K562 (cell line): ENCODE data around the gene C5AR2. TPM values are rescaled to one million over a fixed set of nuclear protein-coding genes. Genes with fewer than 3 reads are reported as not detected.

Experiments used
- ARID2 ChIP-seq: fragments of 450-650 bp; IDR thresholded peaks from 2 replicates; pipeline ENCODE4 v1.6.1; 2017; ENCODE audit warnings: antibody characterized with exemption, mild to moderate bottlenecking
- ATF7 ChIP-seq: fragments of 450-650 bp; IDR thresholded peaks from 2 replicates; pipeline ENCODE4 v1.7.1; 2014; ENCODE audit warnings: mild to moderate bottlenecking, moderate library complexity
- CTBP1 ChIP-seq: fragments of 450-650 bp; IDR thresholded peaks from 2 replicates; pipeline ENCODE4 v1.6.1; 2016; ENCODE audit warnings: borderline replicate concordance
- RAD21 ChIP-seq, 2 experiments: fragments of 250-450 bp in 1 of 2; fragments of 450-650 bp in 1 of 2; sonication (Bioruptor Pico) in 1 of 2; formaldehyde crosslinking in 1 of 2; IDR thresholded peaks in 1 of 2; conservative IDR thresholded peaks in 1 of 2; 2 replicates each; pipeline versions ENCODE4 v1.4.0 to v1.8.0; 2020 to 2022; ENCODE audit warnings: mild to moderate bottlenecking in 2 of 2, moderate library complexity in 1 of 2
- RCOR1 ChIP-seq, 2 experiments: IDR thresholded peaks; 2 replicates each; pipeline ENCODE4 v1.6.1; 2012; ENCODE audit warnings: low read depth in 2 of 2, low read length in 2 of 2, borderline replicate concordance in 1 of 2, improper control_type of control experiment in 1 of 2
- SMC3 ChIP-seq: conservative IDR thresholded peaks from 2 replicates; pipeline ENCODE4 v1.6.1; 2011; ENCODE audit warnings: low read depth, low read length, improper control_type of control experiment; ENCODE audit not compliant: insufficient read depth
- STAT5A ChIP-seq: IDR thresholded peaks from 2 replicates; pipeline ENCODE4 v1.6.1; 2012; ENCODE audit warnings: low read length, inconsistent platforms, borderline replicate concordance
- TEAD1 ChIP-seq, 2 experiments: fragments of 450-650 bp in 1 of 2; sonication (generic) in 1 of 2; formaldehyde crosslinking; IDR thresholded peaks; 2 replicates each; pipeline versions ENCODE4 v1.4.0 to v1.8.0; 2020 to 2022; ENCODE audit warnings: mild to moderate bottlenecking in 2 of 2, missing genetic modification reagents in 1 of 2
- polyA plus RNA-seq, 8 experiments: library from polyadenylated mRNA; depleted of rRNA in 4 of 8; stranded (reverse) in 5 of 8; unstranded in 3 of 8; fragments of >200 nt; fragmentation: Nextera tagmentation in 2 of 8; fragmentation: Illumina TruSeq in 1 of 8; extraction: Ambion mirVana in 2 of 8; extraction: Trizol in 1 of 8; gene quantifications; 2 replicates each; pipeline versions ENCODE4 v1.2.1 to v1.2.3, GENCODE V29; 2011 to 2014; ENCODE audit warnings: inconsistent platforms in 1 of 8, missing spikeins in 1 of 8
- total RNA-seq, 7 experiments: library from RNA; depleted of rRNA in 6 of 7; stranded (reverse); fragments of >200 nt in 6 of 7; fragmentation: Illumina TruSeq in 2 of 7; extraction: Trizol in 2 of 7; gene quantifications; 2 replicates each; pipeline versions ENCODE4 v1.2.1 to v1.2.3, GENCODE V29; 2011 to 2021; ENCODE audit warnings: low replicate concordance in 1 of 7
- TF ChIP-seq, protein P1 (sequence below): sonication (generic); formaldehyde crosslinking; IDR thresholded peaks from 2 replicates; pipeline ENCODE4 v1.8.0; 2022; ENCODE audit warnings: missing genetic modification reagents, mild to moderate bottlenecking, moderate library complexity, borderline replicate concordance
- TF ChIP-seq, protein P2 (sequence below), 3 experiments: IDR thresholded peaks in 2 of 3; conservative IDR thresholded peaks in 1 of 3; 2 replicates each; pipeline ENCODE4 v1.5.1; 2011 to 2012; ENCODE audit warnings: low read length in 3 of 3, mild to moderate bottlenecking in 3 of 3, control low read depth in 2 of 3, improper control_type of control experiment in 1 of 3, inconsistent platforms in 1 of 3, low read depth in 1 of 3, mixed read lengths in 1 of 3, moderate library complexity in 1 of 3; ENCODE audit not compliant: insufficient read depth in 2 of 3

The C5AR2 gene
- total and polyA plus RNA-seq, 9 of the 15 experiments (the other 6 are each of a cell fraction or from before 2014, with no cell fraction given) = 0.01 to 1.1 (median 0.13) TPM

DNA sequence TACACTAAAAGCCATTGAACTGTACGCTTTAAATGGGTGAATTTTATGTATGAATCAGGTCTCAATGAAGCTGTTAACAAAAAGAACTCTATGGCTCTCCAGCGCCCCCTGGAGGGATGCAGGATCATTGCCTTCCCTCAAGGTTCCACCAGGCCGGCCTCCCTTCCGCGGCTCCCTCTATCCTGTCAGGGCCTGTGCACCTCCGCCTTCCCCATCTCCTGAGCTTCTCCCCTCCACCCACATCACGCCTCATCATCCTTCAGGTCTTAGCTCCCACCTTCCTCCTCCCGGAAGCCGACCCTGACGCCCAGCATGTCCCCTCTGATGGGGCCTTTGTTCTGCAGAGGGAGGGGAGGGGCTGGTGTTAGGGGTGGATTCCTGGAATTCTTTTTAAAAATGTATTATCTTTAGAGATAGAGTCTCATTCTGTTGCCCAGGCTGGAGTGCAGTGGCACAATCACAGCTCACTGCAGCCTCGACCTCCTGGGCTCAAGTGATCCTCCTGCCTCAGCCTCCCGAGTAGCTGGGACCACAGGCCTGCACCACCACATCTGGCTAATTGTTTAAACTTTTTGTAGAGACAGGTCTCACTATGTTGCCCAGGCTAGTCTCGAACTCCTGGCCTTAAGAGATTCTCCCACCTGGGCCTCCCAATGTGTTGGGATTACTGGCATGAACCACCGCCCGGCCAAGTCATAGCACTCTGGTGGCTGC, 59.7 kb downstream of the C5AR2 start (continued):
- TF ChIP-seq, protein P1, sequence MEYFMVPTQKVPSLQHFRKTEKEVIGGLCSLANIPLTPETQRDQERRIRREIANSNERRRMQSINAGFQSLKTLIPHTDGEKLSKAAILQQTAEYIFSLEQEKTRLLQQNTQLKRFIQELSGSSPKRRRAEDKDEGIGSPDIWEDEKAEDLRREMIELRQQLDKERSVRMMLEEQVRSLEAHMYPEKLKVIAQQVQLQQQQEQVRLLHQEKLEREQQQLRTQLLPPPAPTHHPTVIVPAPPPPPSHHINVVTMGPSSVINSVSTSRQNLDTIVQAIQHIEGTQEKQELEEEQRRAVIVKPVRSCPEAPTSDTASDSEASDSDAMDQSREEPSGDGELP (CRISPR knock-in tag) = 0 out of 2 replicates have a peak, but pooled peaks have one; percentile 12
- TF ChIP-seq, protein P2, sequence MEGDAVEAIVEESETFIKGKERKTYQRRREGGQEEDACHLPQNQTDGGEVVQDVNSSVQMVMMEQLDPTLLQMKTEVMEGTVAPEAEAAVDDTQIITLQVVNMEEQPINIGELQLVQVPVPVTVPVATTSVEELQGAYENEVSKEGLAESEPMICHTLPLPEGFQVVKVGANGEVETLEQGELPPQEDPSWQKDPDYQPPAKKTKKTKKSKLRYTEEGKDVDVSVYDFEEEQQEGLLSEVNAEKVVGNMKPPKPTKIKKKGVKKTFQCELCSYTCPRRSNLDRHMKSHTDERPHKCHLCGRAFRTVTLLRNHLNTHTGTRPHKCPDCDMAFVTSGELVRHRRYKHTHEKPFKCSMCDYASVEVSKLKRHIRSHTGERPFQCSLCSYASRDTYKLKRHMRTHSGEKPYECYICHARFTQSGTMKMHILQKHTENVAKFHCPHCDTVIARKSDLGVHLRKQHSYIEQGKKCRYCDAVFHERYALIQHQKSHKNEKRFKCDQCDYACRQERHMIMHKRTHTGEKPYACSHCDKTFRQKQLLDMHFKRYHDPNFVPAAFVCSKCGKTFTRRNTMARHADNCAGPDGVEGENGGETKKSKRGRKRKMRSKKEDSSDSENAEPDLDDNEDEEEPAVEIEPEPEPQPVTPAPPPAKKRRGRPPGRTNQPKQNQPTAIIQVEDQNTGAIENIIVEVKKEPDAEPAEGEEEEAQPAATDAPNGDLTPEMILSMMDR (IDR thresholded peaks at IDR 0.05 in 2 of 3, conservative IDR thresholded peaks at IDR 0.05 in 1 of 3; ENCODE audit: insufficient read depth in 2 of 3, low read depth in 1 of 3, low read length in 3 of 3) = peak; percentile 88 to 94 (median 93)
- TF ChIP-seq TEAD1 (CRISPR knock-in tag; IDR thresholded peaks at IDR 0.05) = 0 out of 4 replicates have a peak, but pooled peaks of 1 of the 2 experiments have one; percentile 41
- TF ChIP-seq SMC3 = peak; percentile 86
- peak; percentile 35; the same call in 1 of the 2 replicates for TF ChIP-seq ARID2
- TF ChIP-seq ATF7 = peak; percentile 23; the same call in 1 of the 2 replicates
- TF ChIP-seq CTBP1 = peak; percentile 16; the same call in 1 of the 2 replicates
- peak; percentile 78 to 90 for TF ChIP-seq RAD21 (CRISPR knock-in tag; conservative IDR thresholded peaks at IDR 0.05 in 1 of 2, IDR thresholded peaks at IDR 0.05 in 1 of 2)
- TF ChIP-seq STAT5A = no peak
- TF ChIP-seq RCOR1 (IDR thresholded peaks at IDR 0.05; ENCODE audit: borderline replicate concordance in 1 of 2, low read depth in 2 of 2, low read length in 2 of 2) = peak in 1 of 2 experiments; percentile 50; a peak in 1 of 4 replicates

Other genes with a start within 250 kb of the C5AR2 start
Only the 7 nearest of the 12 such genes appear.
- 25.2 and 26.9 TPM in 2 replicates for gene BBC3, start 101.0 kb upstream of the C5AR2 start, total RNA-seq (2014; rRNA removed)
- gene BBC3, start 101.0 kb upstream of the C5AR2 start, total RNA-seq (2014; rRNA removed; fragmentation: Illumina TruSeq; extraction: Trizol) = 3.5 and 4.1 TPM in 2 replicates
- 5.3 and 5.4 TPM in 2 replicates for gene BBC3, start 101.0 kb upstream of the C5AR2 start, total RNA-seq (2015; rRNA removed; fragmentation: Illumina TruSeq; extraction: Trizol)
- 20.3 and 30.7 TPM in 2 replicates for gene BBC3, start 101.0 kb upstream of the C5AR2 start, total RNA-seq (2021)
- gene BBC3, start 101.0 kb upstream of the C5AR2 start, polyA plus RNA-seq (2011; rRNA removed) = 4.8 and 4.9 TPM in 2 replicates
- 2.0 and 11.7 TPM in 2 replicates for gene BBC3, start 101.0 kb upstream of the C5AR2 start, polyA plus RNA-seq (2014; fragmentation: Illumina TruSeq; extraction: Trizol)
- under 1 TPM; 0.15 to 0.32 TPM for gene BBC3, start 101.0 kb upstream of the C5AR2 start, polyA plus RNA-seq (2014; fragmentation: Nextera tagmentation; extraction: Ambion mirVana)
- gene BBC3, start 101.0 kb upstream of the C5AR2 start, polyA plus RNA-seq (2014; rRNA removed) = 21.6 and 22.5 TPM in 2 replicates
- 21.1 and 22.7 TPM in 2 replicates for gene CCDC9, start 75.7 kb upstream of the C5AR2 start, total RNA-seq (2014; rRNA removed)
- gene CCDC9, start 75.7 kb upstream of the C5AR2 start, total RNA-seq (2014; rRNA removed; fragmentation: Illumina TruSeq; extraction: Trizol) = 5.5 and 6.5 TPM in 2 replicates
- gene CCDC9, start 75.7 kb upstream of the C5AR2 start, total RNA-seq (2015; rRNA removed; fragmentation: Illumina TruSeq; extraction: Trizol) = 8.4 and 9.6 TPM in 2 replicates
- gene CCDC9, start 75.7 kb upstream of the C5AR2 start, total RNA-seq (2021) = 29.3 and 38.6 TPM in 2 replicates
- 4.8 and 5.3 TPM in 2 replicates for gene CCDC9, start 75.7 kb upstream of the C5AR2 start, polyA plus RNA-seq (2011; rRNA removed)
- gene CCDC9, start 75.7 kb upstream of the C5AR2 start, polyA plus RNA-seq (2014; fragmentation: Illumina TruSeq; extraction: Trizol) = 19.5 and 21.6 TPM in 2 replicates
- under 1 TPM; 0.23 to 0.57 TPM for gene CCDC9, start 75.7 kb upstream of the C5AR2 start, polyA plus RNA-seq (2014; fragmentation: Nextera tagmentation; extraction: Ambion mirVana)
- 27.9 and 31.8 TPM in 2 replicates for gene CCDC9, start 75.7 kb upstream of the C5AR2 start, polyA plus RNA-seq (2014; rRNA removed)
- gene INAFM1, start 57.3 kb upstream of the C5AR2 start, total RNA-seq (2014; rRNA removed) = 11.3 and 15.0 TPM in 2 replicates
- gene INAFM1, start 57.3 kb upstream of the C5AR2 start, total RNA-seq (2014; rRNA removed; fragmentation: Illumina TruSeq; extraction: Trizol) = 0.95 and 1.2 TPM in 2 replicates
- 2.1 and 2.3 TPM in 2 replicates for gene INAFM1, start 57.3 kb upstream of the C5AR2 start, total RNA-seq (2015; rRNA removed; fragmentation: Illumina TruSeq; extraction: Trizol)
- 26.6 and 30.9 TPM in 2 replicates for gene INAFM1, start 57.3 kb upstream of the C5AR2 start, total RNA-seq (2021)
- gene INAFM1, start 57.3 kb upstream of the C5AR2 start, polyA plus RNA-seq (2011; rRNA removed) = 3.1 and 7.8 TPM in 2 replicates
- 4.6 and 8.8 TPM in 2 replicates for gene INAFM1, start 57.3 kb upstream of the C5AR2 start, polyA plus RNA-seq (2014; fragmentation: Illumina TruSeq; extraction: Trizol)
- gene INAFM1, start 57.3 kb upstream of the C5AR2 start, polyA plus RNA-seq (2014; fragmentation: Nextera tagmentation; extraction: Ambion mirVana) = under 1 TPM; 0.71 to 0.87 TPM
- gene INAFM1, start 57.3 kb upstream of the C5AR2 start, polyA plus RNA-seq (2014; rRNA removed) = 21.8 and 27.1 TPM in 2 replicates
- gene C5AR1, start 22.3 kb upstream of the C5AR2 start, total RNA-seq (2014; rRNA removed) = not detected in 2 replicates
- gene C5AR1, start 22.3 kb upstream of the C5AR2 start, total RNA-seq (2014; rRNA removed; fragmentation: Illumina TruSeq; extraction: Trizol) = not detected in 2 replicates
- gene C5AR1, start 22.3 kb upstream of the C5AR2 start, total RNA-seq (2015; rRNA removed; fragmentation: Illumina TruSeq; extraction: Trizol) = 0.08 and 0.40 TPM in 2 replicates
- 0.51 and 1.6 TPM in 2 replicates for gene C5AR1, start 22.3 kb upstream of the C5AR2 start, total RNA-seq (2021)
- gene C5AR1, start 22.3 kb upstream of the C5AR2 start, polyA plus RNA-seq (2011; rRNA removed) = 0.11 and 0.46 TPM in 2 replicates
- gene C5AR1, start 22.3 kb upstream of the C5AR2 start, polyA plus RNA-seq (2014; fragmentation: Illumina TruSeq; extraction: Trizol) = 0.06 and 0.17 TPM in 2 replicates
- under 1 TPM; 0.17 TPM for gene C5AR1, start 22.3 kb upstream of the C5AR2 start, polyA plus RNA-seq (2014; fragmentation: Nextera tagmentation; extraction: Ambion mirVana)
- 0.09 TPM in 1 of 2 replicates, not detected in the other for gene C5AR1, start 22.3 kb upstream of the C5AR2 start, polyA plus RNA-seq (2014; rRNA removed)
- 32.9 and 39.8 TPM in 2 replicates for gene DHX34, start 17.1 kb downstream of the C5AR2 start, total RNA-seq (2014; rRNA removed)
- 8.7 and 10.8 TPM in 2 replicates for gene DHX34, start 17.1 kb downstream of the C5AR2 start, total RNA-seq (2014; rRNA removed; fragmentation: Illumina TruSeq; extraction: Trizol)
- gene DHX34, start 17.1 kb downstream of the C5AR2 start, total RNA-seq (2015; rRNA removed; fragmentation: Illumina TruSeq; extraction: Trizol) = 15.0 and 15.9 TPM in 2 replicates
- 42.0 and 42.6 TPM in 2 replicates for gene DHX34, start 17.1 kb downstream of the C5AR2 start, total RNA-seq (2021)
- gene DHX34, start 17.1 kb downstream of the C5AR2 start, polyA plus RNA-seq (2011; rRNA removed) = 9.6 and 13.9 TPM in 2 replicates
- 16.1 and 24.9 TPM in 2 replicates for gene DHX34, start 17.1 kb downstream of the C5AR2 start, polyA plus RNA-seq (2014; fragmentation: Illumina TruSeq; extraction: Trizol)
- under 1 TPM; 0.36 to 0.41 TPM for gene DHX34, start 17.1 kb downstream of the C5AR2 start, polyA plus RNA-seq (2014; fragmentation: Nextera tagmentation; extraction: Ambion mirVana)
- gene DHX34, start 17.1 kb downstream of the C5AR2 start, polyA plus RNA-seq (2014; rRNA removed) = 29.1 and 30.1 TPM in 2 replicates
- 0.18 and 0.33 TPM in 2 replicates for gene MEIS3, start 87.4 kb downstream of the C5AR2 start, total RNA-seq (2014; rRNA removed)
- gene MEIS3, start 87.4 kb downstream of the C5AR2 start, total RNA-seq (2014; rRNA removed; fragmentation: Illumina TruSeq; extraction: Trizol) = 0.32 and 0.36 TPM in 2 replicates
- 0.11 and 0.19 TPM in 2 replicates for gene MEIS3, start 87.4 kb downstream of the C5AR2 start, total RNA-seq (2015; rRNA removed; fragmentation: Illumina TruSeq; extraction: Trizol)
- gene MEIS3, start 87.4 kb downstream of the C5AR2 start, total RNA-seq (2021) = 0.67 and 0.71 TPM in 2 replicates
- gene MEIS3, start 87.4 kb downstream of the C5AR2 start, polyA plus RNA-seq (2011; rRNA removed) = 0.21 and 0.80 TPM in 2 replicates
- 0.28 and 0.46 TPM in 2 replicates for gene MEIS3, start 87.4 kb downstream of the C5AR2 start, polyA plus RNA-seq (2014; fragmentation: Illumina TruSeq; extraction: Trizol)
- under 1 TPM in 1 of 2 experiments, not detected in 1; 0.06 TPM for gene MEIS3, start 87.4 kb downstream of the C5AR2 start, polyA plus RNA-seq (2014; fragmentation: Nextera tagmentation; extraction: Ambion mirVana)
- 0.74 and 0.80 TPM in 2 replicates for gene MEIS3, start 87.4 kb downstream of the C5AR2 start, polyA plus RNA-seq (2014; rRNA removed)
- 0.64 and 0.86 TPM in 2 replicates for gene SLC8A2, start 139.7 kb downstream of the C5AR2 start, total RNA-seq (2014; rRNA removed)
- gene SLC8A2, start 139.7 kb downstream of the C5AR2 start, total RNA-seq (2014; rRNA removed; fragmentation: Illumina TruSeq; extraction: Trizol) = 0.10 and 0.15 TPM in 2 replicates
- 0.30 TPM in 1 of 2 replicates, not detected in the other for gene SLC8A2, start 139.7 kb downstream of the C5AR2 start, total RNA-seq (2015; rRNA removed; fragmentation: Illumina TruSeq; extraction: Trizol)
- gene SLC8A2, start 139.7 kb downstream of the C5AR2 start, total RNA-seq (2021) = 0.60 and 0.66 TPM in 2 replicates
- gene SLC8A2, start 139.7 kb downstream of the C5AR2 start, polyA plus RNA-seq (2011; rRNA removed) = 0.09 and 0.17 TPM in 2 replicates
- gene SLC8A2, start 139.7 kb downstream of the C5AR2 start, polyA plus RNA-seq (2014; fragmentation: Illumina TruSeq; extraction: Trizol) = 0.07 and 0.43 TPM in 2 replicates
- not detected for gene SLC8A2, start 139.7 kb downstream of the C5AR2 start, polyA plus RNA-seq (2014; fragmentation: Nextera tagmentation; extraction: Ambion mirVana)
- gene SLC8A2, start 139.7 kb downstream of the C5AR2 start, polyA plus RNA-seq (2014; rRNA removed) = 0.18 and 0.32 TPM in 2 replicates